Right renal cortex interstitium (tissue), 3 donors: ENCODE data around the gene TIGAR. TPM values are rescaled to one million over a fixed set of nuclear protein-coding genes. Genes with fewer than 3 reads are reported as not detected.
A peak's percentile ranks its signal among the peaks of the same experiment; 100 is the strongest.

Experiments used
- DNase-seq, 3 donors: peaks; one replicate each; pipeline ENCODE4 v3.0.0-alpha.2; 2013; ENCODE audit warnings: low read depth in 3 of 3, low spot score in 2 of 3
- polyA plus RNA-seq, 3 donors: library from polyadenylated mRNA; unstranded; fragments of 120-200 nt; gene quantifications; one replicate each; pipeline ENCODE4 v1.2.1, GENCODE V29; 2013; ENCODE audit not compliant: insufficient read length in 3 of 3

Gene TIGAR
- polyA plus RNA-seq, 3 donors, result 7.3 to 9.3 (median 8.3) TPM

DNA sequence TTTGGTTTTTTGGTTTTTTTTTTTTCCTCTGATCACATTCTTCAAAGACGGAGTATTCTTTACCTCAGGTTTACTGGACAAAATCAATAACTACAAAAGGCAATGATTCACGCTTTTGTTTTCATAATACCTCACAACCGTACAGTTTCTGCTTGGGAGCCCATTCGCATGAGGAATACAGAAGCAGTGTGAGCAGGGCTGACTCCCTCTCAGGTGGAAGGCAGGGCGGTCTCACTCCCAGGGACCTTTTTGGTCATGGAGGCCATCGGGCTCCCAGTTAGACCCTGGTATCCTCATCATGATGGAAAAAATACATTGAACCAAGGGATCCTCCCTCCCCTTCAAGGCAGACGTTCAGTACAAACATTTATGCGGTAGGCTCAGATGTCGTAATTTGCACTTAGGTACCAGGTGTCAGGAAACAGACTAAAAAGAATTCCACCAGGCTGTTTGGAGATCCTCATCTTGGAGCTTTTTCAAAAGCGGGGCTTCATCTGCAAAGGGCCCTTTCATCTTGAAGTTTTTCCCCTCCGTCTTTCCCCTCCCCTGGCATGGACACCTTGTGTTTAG, 19.0 kb upstream of the TIGAR start:
- no peak for DNase-seq

DNA sequence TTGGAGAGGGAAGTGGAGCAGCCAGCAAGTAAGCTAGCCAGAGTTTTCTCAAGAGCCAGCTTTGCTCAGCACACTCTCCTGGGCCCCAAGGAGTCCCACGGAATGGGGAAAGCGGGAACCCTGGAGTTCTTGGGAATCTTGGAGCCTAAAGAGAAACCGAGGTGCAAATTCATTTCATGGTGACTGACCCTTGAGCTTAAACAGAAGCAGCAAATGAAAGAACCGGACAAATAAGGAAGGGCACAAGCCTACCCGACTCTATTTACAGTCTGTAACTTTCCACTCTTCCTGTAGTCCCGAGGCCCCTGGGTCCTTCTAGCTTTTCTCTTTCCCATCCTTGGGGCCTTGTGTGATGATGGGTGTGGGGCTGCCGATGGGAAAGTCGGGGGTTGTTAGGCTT, 18.1 kb upstream of the TIGAR start:
- no peak for DNase-seq

DNA sequence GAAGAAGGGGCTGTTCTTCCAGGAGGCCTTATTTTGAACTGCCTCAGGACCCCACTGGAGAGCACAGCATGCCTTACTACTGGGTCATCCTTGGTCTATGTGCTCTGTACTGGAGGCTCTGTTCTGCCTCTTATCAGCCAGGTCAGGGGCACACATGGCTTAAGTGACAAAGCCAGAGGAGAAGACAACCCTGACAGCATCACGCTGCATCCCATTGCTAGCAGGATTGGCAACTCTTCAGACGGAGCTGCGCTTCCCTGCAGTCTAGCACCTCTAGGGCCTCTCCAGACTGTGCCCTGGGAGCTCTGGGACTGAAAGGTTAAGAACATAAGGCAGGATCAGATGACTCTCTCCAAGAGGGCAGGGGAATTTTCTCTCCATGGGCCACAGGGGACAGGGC, 17.3 kb upstream of the TIGAR start:
- DNase-seq, result no peak

DNA sequence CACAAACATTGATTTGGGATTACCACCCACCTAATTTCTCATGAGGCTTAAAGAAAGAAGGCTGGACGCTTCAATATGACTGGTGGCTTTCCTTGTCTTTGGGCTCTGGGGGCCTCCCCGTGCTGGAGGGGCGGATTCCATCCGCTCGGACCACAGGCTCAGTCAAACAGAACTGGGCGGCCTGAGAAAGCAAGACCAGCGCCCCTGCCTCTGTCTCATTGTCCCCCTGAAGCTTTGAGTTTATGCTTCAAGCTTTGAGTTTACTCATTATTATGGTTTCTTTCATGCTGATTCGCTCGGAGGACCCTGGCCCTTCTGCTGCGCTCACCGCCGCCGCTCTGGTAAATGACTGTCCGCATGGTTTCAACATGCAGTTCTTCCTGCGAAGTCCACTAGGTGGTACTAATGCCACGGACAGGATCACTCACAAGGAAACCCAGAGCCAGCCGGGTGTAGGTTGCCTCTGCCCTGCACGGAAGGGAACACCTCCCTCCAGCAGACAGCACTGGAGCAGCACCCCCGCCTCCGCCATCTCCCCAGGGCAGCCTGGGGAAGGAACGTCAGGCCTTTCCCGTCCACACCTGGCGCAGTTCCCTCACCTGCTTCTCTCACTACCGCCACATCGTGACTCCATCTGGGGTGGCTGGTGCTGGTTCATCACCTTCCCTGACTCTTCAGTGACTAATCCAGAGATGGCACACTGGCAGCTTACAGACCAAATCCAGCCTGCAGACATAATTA, 13.2 kb upstream of the TIGAR start:
- DNase-seq, result peak in 1 of 3 donors; percentile 74

DNA sequence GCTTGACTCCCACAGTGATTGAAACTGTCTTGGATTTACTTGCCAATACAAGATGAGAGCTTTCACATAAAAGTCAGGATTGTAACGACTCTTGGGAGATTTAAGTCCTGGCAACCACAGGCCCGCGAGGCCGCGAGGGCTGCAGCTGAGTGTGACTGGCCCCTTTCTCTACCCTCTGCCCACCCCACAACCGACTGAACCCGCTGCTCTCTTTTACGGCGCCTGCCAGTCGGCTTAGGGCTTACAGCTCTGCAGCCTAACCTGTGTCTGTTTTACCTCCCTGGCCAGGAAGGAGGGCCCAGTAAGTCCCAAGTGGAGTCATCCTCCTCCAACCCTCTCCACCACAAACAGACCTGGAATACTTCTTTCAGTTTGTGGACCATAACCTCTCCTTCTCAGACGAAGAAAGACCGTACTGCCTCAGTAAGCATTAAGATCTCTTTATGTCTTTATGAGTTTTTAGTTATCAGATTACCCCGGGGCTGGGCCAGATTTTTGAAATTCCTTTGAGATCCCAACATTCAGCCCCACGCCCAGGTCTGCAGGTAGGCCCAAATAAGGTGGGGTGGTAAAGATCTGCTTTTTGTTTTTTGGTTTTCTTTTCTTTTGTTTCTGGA, 12.6 kb upstream of the TIGAR start:
- no peak for DNase-seq

DNA sequence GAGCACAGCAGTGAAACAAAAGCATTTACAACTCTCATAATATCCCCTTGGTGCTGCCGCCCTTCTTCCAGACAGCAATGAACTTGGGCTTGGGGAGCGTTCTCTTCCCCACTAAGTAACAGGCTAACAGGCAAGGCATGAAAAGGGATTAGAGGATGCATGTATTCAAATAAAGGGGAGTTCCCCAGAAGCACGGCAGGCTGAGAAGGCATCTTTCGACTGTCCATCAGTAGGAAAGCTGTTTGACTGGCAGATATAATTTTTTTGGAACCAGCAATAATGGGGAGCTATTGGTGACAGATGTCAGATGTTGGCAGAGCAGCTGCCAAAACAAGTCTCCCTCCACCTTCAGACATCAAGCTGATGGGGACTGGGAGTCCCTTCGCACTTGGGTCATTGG, 9.2 kb upstream of the TIGAR start:
- no peak for DNase-seq

DNA sequence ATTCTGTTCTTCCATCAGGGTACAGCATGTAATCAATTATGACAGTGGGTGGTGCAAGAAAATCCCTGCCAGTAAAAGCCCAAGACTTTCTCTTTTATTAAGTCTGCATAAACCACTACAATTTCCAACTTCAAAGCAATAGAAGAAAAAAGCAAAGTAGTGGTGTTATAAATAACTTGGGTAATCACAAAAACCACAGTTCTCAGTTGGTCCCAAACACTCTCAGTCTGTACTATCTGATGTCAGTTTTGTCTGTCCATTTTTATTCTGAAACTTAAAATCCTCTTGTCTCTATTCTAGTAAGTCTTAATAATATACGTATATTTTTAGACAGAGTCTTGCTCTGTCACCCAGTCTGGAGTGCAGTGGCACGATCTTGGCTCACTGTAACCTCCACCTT, 8.8 kb upstream of the TIGAR start:
- DNase-seq, result no peak

DNA sequence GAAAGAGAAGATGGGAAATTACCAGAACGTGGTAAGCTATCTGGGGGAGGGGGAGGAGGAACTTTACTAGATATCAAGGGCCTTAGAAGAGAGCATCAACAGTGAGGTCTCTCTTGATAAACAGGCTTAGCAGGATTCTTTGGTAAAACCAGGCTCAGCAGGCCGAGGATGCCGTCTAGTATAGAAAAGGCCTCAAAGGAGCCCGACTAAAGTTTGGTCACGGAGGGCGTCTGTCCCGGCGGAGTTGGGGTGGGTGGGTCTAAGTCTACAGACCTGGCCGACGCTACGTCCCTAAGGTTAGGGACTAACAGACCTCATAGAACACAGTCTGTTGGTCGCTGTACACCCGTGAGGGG, 538 bp upstream of the TIGAR start:
- peak in 1 of 3 donors; percentile 41 for DNase-seq

DNA sequence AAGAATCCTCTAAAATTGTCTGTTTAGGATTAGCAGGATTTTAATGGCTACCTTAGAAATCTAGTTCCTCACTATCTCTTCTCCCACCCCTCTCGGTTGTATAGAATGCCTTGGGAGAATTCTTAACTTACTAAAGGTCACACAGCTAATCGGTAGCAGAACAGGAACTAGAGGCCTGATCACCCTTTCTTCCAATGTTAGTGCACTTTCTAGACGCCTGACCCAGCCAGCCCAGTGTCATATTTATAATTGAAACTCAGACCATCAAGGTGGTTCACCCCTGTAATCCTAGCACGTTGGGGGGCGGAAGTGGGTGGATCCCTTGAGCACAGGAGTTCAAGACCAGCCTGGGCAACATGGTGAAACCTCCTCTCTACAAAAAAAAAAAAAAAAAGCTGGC, 1.7 kb downstream of the TIGAR start:
- DNase-seq, result no peak

DNA sequence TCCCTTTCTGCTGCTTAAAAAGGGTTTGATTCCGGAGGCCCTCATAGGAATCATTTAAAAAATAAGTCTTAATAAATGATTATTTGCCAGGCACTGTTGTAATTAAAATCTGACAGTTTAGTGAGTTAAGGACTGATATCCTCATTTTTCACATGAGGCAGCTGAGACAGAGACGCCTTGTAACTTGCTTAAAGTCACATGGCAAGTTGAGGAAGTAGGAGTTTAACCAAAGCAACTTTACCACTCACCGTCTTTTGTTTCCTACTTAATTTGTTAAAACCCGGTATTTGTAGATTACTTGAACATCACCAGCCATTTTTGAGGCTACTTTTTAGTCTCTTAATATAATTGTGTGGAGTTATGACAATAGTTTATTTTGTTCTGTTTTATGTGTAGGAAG, 2.4 kb downstream of the TIGAR start:
- no peak for DNase-seq

DNA sequence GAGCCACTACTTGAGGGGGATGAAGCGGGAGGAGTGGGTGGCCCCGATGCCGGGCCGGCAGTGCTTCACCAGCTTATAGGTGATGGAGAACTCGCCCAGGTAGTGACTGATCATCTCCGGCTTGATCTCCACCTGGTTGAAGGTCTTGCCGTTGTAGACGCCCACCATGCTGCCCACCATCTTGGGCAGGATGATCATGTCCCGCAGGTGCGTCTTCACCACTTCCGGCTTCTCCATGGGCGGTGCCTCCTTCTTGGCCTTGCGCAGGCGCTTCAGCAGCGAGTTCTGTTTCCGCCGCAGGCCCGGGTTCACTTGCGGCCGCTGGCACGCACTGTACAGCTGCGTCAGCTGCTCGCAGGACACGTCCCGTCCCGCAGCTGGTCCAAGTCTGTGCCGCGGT, 3.4 kb downstream of the TIGAR start:
- DNase-seq, result no peak

DNA sequence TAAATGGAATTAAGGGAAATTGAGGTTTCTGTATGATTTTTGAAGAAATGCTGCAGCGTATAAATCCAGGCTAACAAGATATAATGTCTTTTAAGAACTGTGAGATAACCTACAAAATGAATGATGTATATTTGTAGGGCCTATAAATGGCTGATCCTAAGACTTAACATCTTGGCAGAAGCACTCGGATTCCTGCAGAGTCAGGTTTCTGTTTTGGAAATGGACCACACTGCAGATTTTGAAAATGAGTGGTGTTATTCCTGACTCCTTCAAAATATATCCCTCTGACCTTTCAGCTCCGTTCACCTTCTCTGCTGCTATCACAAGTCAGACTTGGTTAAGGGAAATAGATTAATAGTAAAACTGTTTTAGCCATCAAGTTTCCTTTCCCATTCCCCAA, 5.0 kb downstream of the TIGAR start:
- DNase-seq, result no peak

DNA sequence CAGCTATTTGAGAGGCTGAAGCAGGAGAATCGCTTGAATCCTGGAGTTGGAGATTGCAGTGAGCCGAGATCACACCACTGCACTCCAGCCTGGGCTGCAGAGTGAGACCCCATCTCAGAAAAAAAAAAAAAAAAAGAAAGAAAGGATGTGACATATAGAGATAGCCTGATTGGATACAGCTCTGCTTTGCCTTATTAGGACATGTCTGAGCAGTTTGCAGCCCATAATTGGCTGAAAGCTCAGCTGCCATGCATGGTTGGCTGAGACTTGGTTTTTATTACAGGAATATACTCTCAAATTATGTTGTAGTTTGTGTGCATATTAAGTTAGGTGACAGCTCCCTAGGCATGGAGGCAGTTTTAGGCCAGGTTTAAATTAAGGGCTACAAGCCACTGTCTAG, 6.3 kb downstream of the TIGAR start:
- no peak for DNase-seq

DNA sequence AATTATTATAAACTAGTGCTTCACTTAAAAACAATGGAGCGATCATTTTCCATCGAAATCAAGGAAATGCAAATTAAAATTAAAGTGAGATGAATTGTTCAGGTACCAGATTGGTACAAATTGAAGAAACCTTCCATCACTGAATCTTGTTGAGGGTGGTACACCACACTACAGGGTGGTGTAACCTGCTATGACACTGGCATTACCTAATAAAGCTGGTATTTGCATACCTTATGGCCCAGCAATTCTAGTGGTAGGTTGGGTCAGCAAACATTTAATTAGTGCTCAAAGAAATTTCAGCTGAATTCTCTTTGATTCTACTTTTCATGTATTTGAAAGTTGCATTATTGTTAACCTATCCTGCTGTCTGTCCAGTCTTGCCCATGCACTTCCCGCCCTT, 9.2 kb downstream of the TIGAR start:
- DNase-seq, result no peak

DNA sequence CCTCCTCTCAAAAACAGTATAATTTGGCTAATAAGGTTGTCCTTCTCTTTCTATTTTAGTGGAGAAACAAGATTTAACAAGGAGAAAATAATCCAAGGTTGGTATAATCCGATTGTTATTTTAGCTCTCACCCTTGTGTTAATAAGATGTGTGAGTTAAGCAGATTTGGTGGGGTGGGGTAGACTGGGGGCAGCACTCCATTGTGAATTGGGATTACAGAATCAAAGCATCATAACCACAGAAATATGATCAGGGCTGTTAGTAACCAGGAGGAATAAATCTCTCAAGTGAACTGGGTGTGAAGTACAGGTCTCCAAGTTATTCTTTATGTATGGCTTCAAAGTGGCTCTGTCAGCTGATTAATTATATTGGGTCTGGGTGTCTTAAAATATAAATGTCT, 10.2 kb downstream of the TIGAR start:
- DNase-seq, result no peak

DNA sequence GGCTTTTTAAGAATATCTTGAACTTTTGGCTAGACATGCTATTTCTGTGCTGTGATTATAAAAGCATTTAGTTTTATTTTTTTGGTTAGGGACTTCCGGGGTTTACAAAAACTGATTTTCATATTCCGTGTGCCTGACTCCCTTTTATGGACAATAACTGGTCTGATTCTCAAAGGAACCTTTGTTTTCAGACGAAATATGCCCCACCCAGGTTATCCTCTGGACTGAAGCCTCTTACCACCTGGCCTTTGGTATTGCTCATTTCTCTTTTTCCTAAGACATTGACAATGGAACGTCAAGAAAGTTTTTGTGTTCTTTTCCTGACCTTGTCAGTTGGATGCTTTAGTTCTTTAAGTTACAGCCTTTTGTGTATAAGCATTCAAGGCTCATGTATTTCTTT, 10.8 kb downstream of the TIGAR start:
- DNase-seq, result no peak

DNA sequence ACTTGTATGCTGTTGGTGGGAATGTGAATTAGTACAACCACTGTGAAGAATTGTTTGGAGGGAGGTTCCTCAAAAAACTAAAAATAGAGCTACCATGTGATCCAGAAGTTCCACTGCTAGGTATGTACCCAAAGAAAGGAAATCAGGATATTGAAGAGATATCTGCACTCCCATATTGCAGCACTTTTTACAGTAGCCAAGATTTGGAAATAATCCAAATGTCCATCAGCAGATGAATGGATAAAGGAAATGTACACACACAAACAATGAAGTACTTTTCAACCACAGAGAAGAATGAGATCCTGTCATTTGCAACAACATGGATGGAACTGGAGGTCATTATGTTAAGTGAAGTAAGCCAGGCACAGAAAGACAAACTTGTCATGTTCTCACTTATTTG, 25.9 kb downstream of the TIGAR start:
- no peak for DNase-seq

DNA sequence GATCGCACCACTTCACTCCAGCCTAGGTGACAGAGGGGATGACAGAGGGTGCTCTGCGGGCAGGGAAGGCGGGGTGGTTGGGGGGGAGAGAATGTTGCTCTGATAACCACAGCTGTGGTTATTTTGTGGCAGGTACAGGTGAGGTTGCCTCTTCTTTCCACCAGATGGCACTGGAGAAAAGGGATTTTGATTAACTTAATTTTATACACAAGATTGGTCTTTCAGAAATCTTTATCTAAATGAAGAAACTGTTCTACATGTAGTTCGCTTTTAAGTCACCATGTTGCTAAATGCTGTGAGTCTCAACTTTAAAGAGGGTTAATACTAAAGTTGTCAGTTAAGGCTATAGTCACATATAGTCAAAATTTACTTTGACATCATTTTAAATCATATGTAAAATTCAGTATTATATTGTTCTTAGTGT, 32.8 kb downstream of the TIGAR start:
- DNase-seq, result no peak

DNA sequence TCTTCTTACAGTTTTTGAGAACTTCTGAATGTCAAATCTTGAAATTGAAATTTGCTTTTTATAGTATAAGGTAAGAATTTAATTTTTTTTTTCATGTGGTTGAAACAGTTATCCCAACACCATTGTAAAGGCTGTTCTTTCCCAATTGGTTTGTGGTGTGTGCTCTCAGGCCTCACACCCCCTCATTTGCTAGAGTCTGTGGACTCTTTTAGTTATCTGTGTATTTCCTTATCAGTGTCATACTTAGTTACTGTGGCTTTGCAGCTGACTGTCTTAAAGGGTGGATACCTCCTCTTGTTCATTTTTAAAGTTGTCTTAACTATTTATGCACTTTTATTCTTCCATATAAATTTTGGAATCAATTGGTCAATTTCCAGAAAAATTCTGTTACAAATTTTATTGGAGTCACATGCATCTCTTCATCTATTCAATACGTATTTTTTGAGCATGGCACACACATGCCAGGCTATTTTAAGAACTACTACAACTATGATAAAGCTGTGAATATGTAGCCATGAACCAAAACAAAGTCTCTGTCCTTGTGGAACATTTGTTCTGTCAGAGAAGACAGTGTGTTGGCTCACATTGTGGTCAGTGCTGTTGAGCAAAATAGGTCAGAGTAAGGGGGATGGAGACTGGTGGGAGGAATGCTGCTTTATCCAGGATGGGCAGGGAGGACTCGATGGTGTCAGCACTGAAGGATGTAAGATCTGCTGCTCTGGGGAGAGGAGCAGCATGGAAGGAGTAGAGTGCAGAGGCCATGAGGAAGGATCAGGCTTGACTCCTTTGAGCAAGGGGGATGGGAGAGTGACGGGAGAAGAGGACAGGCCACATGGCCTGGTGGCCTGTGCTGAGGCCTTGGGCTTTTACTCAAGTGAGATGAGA, 34.4 kb downstream of the TIGAR start:
- DNase-seq, result no peak

DNA sequence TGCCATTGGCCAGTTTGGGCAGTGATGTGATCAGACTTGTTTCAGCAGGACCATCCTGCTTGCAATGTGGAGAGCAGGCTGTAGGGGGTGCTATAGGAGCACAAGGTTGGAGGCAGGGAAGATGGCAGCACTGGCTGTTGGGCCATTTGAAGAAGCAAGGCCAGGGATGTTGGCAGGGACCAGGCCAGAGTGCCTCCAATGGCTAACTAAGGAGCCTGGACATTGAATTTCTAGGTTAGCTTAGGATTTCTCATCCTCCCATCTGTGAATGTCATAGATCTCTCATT, 35.0 kb downstream of the TIGAR start:
- no peak for DNase-seq

DNA sequence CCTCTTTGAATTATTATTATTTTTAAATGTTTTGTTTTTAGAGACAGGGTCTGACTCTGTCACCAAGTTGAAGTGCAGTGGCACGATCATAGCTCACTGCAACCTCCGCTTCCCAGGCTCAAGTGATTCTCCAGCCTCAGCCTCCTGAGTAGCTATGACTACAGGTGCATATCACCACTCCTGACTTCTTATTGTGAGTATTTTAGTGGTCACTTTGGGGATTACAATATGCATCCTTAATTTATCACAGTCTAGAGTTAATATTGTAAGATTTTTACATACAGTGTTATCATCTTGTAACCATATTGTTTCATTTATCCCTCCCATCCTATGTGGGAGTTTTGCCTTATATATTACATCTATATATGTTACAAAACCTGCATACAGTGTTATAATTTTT, 45.1 kb downstream of the TIGAR start:
- no peak for DNase-seq

DNA sequence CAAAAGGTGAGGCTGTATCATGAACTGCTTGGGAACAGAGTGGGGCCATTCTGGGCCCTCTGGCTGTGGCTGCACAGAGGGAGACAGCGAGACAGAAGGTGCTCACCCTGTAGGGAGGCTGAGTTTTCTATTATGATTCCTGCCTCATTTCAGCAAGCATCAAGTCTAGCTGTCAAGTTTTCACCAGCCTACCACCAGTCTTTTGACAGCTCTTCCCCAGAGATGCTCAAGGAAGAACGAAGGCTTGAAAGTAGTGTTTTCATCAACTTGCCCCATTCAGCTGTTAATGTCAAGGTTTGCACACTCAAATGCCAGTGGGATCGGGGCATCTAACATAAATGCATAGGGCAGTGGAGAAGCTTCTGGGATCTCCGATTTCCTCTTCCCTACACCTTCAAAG, 48.5 kb downstream of the TIGAR start:
- no peak for DNase-seq
